ENCODE measurements around the gene MLLT10. TPM values are rescaled to one million over a fixed set of nuclear protein-coding genes. Genes with fewer than 3 reads are reported as not detected.
"Not testable (repeated sequence)": the region's sequence is repeated elsewhere in the genome, so short reads cannot be mapped to it uniquely, and the experiment has no call there.

Gene MLLT10
- total RNA-seq, 2 donors from 2014 or later: 31.5 to 34.0 TPM

DNA sequence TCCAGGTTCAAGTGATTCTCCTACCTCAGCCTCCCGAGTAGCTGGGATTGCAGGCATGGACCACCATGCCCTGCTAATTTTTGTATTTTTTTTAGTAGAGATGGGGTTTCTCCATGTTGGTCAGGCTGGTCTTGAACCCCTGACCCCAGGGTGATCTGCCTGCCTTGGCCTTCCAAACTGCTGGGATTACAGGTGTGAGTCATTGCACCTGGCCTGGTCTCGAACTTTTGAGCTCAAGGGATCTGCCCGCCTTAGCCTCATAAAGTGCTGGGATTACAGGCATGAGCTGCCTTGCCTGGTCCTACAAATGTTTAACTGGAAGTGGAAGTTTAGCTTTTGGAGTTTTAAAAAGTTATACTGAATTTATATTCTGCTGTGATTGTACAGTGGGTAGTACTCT, 2.8 kb downstream of the MLLT10 start:
- DNase-seq (ENCODE audit: low spot score): no peak
- intact Hi-C loops (cut with DNase I): loop anchor here in 1 of 2 donors (5.0 kb wide), 1 partner anchor 195 kb away; no protein-coding TSS in a partner anchor

DNA sequence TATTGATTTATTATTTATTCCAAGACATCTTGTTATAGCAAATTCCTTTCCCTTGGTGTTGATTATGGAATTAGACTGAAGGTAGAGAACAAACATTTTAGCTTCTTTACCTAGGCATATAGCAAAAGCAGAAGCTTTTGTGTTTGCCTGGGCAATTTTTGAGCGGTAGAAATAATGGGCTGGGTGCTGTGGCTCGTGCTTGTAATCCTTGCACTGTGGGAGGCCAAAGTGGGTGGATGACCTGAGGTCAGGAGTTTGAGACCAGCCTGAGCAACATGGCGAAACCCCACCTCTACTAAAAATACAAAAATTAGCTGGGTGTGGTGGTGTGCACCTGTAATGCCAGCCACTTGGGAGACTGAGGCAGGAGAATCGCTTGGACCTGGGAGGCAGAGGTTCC, 6.7 kb downstream of the MLLT10 start:
- DNase-seq (ENCODE audit: low spot score); intact Hi-C loops (cut with DNase I): not testable (repeated sequence)

DNA sequence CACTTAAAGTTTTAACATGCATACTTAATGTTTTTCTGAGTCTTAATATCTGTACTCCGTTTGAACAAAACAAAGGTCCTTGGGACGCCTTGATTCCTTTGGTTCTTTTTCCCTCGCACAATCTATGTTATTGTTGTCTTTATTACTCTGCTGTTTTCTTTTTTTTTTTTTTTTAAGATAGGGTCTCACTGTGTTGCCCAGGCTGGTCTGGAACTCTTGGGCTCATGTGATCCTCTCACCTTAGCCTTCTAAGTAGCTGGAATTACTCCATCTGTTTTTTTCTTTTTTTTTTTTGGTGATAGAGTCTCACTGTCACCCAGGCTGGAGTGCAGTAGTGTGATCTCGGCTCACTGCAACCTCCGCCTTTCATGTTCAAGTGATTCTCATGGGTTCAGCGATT, 13.2 kb downstream of the MLLT10 start:
- no peak for DNase-seq (ENCODE audit: low spot score)
- intact Hi-C loops (cut with DNase I): no loop called here

- intact Hi-C loops (cut with DNase I): no loop called here
- DNase-seq (ENCODE audit: low spot score): no peak
These were observed 18.6 kb downstream of the MLLT10 start for GRCh38 chr10:21552638-21553037.

- DNase-seq (ENCODE audit: low spot score): no peak
- intact Hi-C loops (cut with DNase I): no loop called here
These were observed 22.5 kb downstream of the MLLT10 start for GRCh38 chr10:21556527-21556926.

GRCh38 chr10:21558984-21559383, 25.0 kb downstream of the MLLT10 start:
- DNase-seq (ENCODE audit: low spot score); intact Hi-C loops (cut with DNase I): not testable (repeated sequence)

DNA sequence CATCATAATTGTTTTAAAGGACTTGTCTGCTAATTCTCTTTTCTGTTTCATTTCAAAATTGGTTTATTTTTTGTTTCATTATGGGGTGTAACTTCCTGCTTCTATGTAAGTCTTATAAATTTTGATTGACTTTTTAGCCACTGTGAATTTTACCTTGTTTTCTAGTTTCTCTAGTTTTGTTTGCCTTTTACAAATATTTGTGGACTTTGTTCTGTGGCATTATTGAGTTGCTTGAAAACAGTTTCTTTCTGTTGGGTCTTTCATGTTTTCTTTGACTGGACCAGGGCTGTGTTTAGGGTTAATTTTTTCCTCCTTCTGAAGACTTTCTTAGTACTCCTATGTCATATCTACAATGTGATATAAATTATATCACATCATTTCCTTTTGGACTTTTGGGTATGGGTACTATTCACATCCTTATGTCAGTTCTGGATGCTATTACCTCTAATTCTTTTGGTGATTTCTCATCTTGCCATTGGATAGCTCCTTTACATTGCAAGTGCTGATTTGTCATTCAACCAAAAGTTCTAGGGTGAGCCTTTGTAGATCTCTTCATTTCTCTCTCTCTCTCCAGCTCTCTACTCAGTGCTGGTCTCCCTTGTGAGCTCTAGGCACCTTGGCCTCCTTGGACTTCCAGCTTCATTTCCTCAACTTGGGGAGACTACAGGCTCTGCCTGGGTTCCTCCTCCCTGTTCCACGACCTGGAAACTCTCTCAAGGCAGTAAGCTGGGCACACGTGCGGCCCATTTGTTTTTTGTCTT, 36.9 kb downstream of the MLLT10 start:
- DNase-seq (ENCODE audit: low spot score): no peak
- intact Hi-C loops (cut with DNase I): no loop called here

DNA sequence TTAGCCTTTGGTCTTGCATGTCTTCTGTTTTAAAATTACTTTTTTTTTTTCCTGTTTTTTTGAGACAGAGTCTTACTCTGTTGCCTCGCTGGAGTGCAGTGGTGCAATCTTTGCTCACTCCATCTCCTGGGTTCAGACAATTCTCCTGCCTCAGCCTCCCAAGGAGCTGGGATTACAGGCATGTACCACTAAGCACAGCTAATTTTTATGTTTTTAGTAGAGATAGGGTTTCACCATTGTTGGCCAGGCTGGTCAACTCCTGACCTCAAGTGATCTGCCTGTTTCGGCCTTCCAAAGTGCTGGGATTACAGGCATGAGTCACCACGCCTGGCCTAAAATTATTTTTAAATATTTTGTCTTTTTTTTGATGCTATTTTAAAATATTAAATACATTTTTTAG, 38.5 kb downstream of the MLLT10 start:
- no peak for DNase-seq (ENCODE audit: low spot score)
- intact Hi-C loops (cut with DNase I): no loop called here

DNA sequence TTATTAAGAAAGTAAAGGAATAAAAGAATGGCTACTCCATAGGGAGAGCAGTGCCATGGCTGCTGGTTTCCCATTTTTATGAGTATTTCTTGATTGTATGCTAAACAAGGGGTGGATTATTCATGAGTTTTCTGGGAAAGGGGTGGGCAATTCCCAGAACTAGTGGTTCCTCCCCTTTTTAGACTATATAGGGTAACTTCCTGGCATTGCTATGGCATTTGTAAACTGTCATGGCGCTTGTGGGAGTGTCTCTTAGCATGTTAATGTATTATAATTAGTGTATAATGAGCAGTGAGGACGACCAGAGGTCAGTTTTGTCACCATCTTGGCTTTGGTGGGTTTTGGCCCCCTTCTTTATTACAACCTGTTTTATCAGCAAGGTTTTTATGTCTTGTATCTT, 40.5 kb downstream of the MLLT10 start:
- intact Hi-C loops (cut with DNase I); DNase-seq (ENCODE audit: low spot score): not testable (repeated sequence)

GRCh38 chr10:21579291-21579690, 45.3 kb downstream of the MLLT10 start:
- intact Hi-C loops (cut with DNase I): no loop called here
- DNase-seq (ENCODE audit: low spot score): no peak

- intact Hi-C loops (cut with DNase I): loop anchor here in 1 of 2 donors (5.0 kb wide), 1 partner anchor 1449 kb away; no protein-coding TSS in a partner anchor
- DNase-seq (ENCODE audit: low spot score): not testable (repeated sequence)
These were observed 47.4 kb downstream of the MLLT10 start for GRCh38 chr10:21581421-21581834.

GRCh38 chr10:21584834-21585530, 51.0 kb downstream of the MLLT10 start:
- intact Hi-C loops (cut with DNase I): loop anchor here in 1 of 2 donors (5.0 kb wide), 1 partner anchor 1453 kb away; no protein-coding TSS in a partner anchor

GRCh38 chr10:21587391-21587790, 53.4 kb downstream of the MLLT10 start:
- DNase-seq (ENCODE audit: low spot score): no peak
- intact Hi-C loops (cut with DNase I): no loop called here

More at GRCh38 chr10:21584834-21585530, 51.0 kb downstream of the MLLT10 start:
- no peak for DNase-seq (ENCODE audit: low spot score)

DNA sequence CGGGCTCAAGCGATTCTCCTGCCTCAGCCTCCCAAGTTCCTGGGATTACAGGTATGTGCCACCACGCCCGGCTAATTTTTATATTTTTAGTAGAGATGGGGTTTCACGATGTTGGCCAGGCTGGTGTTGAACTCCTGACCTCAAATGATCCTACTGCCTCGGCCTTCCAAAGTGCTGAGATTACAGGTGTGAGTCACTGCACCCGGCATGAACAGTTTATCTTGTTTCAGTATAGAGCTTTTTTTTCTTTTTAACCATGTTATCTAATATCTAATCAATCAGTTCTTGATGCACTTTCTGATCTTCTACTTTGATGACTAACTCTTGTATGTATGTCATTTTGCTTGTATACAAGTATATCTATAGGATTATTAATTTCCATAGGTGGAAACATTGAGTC, 54.1 kb downstream of the MLLT10 start:
- intact Hi-C loops (cut with DNase I); DNase-seq (ENCODE audit: low spot score): not testable (repeated sequence)

DNA sequence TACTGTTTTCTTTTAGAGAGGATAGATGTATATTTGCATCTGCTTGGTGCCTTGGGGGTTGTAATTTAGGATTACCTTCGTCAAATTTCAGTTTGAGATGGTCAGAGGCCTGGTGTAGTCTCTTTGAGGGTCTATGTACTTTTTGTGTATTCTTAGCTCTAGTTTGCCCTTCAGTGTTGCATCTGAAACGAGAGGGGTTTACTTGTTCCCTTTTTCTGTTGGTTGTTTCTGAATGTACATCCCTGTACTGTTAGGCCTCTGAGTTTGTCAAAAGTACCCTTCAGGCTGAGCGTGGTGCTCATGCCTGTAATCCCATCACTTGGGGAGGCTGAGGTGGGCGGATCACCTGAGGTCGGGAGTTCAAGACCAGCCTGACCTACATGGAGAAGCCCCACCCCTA, 60.0 kb downstream of the MLLT10 start:
- no peak for DNase-seq (ENCODE audit: low spot score)
- intact Hi-C loops (cut with DNase I): no loop called here

GRCh38 chr10:21599582-21599981, 65.5 kb downstream of the MLLT10 start:
- intact Hi-C loops (cut with DNase I): no loop called here
- no peak for DNase-seq (ENCODE audit: low spot score)

DNA sequence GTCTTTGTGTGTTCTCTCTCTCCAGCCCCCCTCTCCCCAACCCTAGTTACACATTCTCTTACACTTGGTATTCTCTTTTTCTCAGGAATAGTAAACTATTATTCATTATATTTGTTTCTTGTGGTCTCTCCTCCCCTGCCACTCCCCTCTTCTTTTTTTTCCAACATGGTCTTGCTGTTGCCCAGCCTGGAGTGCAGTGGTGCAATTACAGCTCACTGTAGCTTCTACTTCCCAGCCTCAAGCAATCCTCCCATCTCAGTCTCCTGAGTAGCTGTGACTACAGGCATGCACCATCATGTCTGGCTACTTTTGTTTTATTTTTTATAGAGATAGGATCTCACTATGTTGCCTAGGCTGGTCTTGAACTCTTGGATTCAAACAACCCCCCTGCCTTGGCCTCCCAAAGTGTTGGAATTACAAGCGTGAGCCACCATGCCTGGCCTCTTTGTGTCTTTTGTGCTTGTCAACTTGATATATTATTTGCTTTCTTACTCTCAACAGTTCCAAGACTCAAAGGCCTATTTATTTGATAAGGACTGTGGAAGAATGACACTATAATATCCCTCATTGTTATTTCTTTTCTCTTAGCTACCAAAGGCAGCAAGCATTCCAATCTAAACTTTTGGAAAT, 66.9 kb downstream of the MLLT10 start:
- intact Hi-C loops (cut with DNase I): no loop called here

GRCh38 chr10:21602313-21602712, 68.3 kb downstream of the MLLT10 start:
- DNase-seq (ENCODE audit: low spot score): no peak

More for the DNA sequence above, 66.9 kb downstream of the MLLT10 start:
- no peak for DNase-seq (ENCODE audit: low spot score)

GRCh38 chr10:21603721-21604120, 69.7 kb downstream of the MLLT10 start:
- intact Hi-C loops (cut with DNase I): no loop called here
- DNase-seq (ENCODE audit: low spot score): no peak

More at GRCh38 chr10:21602313-21602712, 68.3 kb downstream of the MLLT10 start:
- intact Hi-C loops (cut with DNase I): no loop called here

DNA sequence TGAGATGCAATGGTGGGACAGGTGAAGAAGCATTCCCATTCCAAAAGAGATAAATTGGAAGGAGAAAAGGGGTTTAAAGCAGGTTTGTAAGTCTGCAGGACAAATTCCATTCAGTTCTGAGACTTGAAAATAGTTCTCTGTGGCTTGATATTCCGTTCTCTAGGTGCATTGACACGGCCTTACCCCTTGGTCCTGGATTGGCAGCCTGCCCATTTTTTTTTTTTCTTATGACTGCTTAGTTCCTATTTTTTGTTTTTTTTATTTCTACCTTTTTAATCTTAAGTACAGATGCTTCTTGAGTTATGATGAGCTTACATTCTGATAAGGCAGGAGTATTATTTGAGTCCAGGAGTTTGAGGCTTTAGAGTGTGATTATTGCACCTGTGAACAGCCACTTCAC, 70.6 kb downstream of the MLLT10 start:
- DNase-seq (ENCODE audit: low spot score): no peak
- intact Hi-C loops (cut with DNase I): no loop called here

Measured in posterior vena cava (tissue), 2 donors.